PC-9 (cell line): Measurements from ENCODE around the gene IFI44.

Experiments used
- CTCF ChIP-seq: fragments of 200-600 bp; sonication (generic); conservative IDR thresholded peaks from 2 replicates; pipeline ENCODE4 v1.6.1; 2017; ENCODE audit warnings: mixed run types, antibody characterized with exemption, mild to moderate bottlenecking, moderate library complexity
- EZH2 ChIP-seq: fragments of 200-600 bp; sonication (generic); IDR thresholded peaks from 2 replicates; pipeline ENCODE4 v1.8.0; 2017; ENCODE audit warnings: antibody characterized with exemption, low read depth

DNA sequence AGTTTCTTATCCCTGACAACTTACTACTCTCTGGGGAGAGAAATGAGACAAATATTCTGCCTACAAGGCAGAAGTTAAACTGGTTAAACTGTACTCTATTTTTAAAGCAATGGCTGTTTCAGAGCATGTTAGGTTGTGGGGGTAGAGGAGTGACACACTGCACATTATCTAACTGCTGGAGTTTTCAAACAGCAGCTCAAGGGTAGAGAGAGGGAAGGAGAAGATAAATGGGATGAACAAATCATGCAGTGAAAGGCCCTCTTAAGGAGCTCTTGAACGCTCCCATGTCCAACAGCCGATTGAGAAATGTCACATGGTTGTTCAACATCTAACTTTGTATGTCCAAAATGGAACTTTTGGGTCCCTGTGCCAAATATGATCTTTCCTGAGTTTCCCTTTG, 43.4 kb upstream of the IFI44 start:
- TF ChIP-seq CTCF (no peak), EZH2 (no peak)
